DMS 273 treated with DMSO at 0.1 percent for 48 hours (cell line): Measurements from ENCODE around the gene RER1.

Experiments used
- DNase-seq: peaks from one replicate; lab custom pipeline; 2025; lab: John Stamatoyannopoulos, UW

The RER1 gene

GRCh38 chr1:2375923-2376260 is 15.7 kb upstream of the RER1 start:
- DNase-seq, result no peak

GRCh38 chr1:2376261-2376741 is 15.3 kb upstream of the RER1 start:
- DNase-seq, result no peak

GRCh38 chr1:2376931-2377672 is 14.5 kb upstream of the RER1 start:
- DNase-seq, result no peak

GRCh38 chr1:2377751-2378440 is 13.7 kb upstream of the RER1 start:
- no peak for DNase-seq

GRCh38 chr1:2378441-2378851 is 13.2 kb upstream of the RER1 start:
- no peak for DNase-seq

- DNase-seq, result no peak
Observed at GRCh38 chr1:2378956-2379732, 12.5 kb upstream of the RER1 start.

- no peak for DNase-seq
Observed at GRCh38 chr1:2379733-2380404, 11.8 kb upstream of the RER1 start.

GRCh38 chr1:2380816-2381591 is 10.6 kb upstream of the RER1 start:
- no peak for DNase-seq

- DNase-seq, result peak; percentile 12
Observed at GRCh38 chr1:2381741-2382620, 9.7 kb upstream of the RER1 start.

GRCh38 chr1:2382621-2383361 is 8.8 kb upstream of the RER1 start:
- no peak for DNase-seq

- DNase-seq, result no peak
Observed at GRCh38 chr1:2383576-2383975, 8.1 kb upstream of the RER1 start.

- no peak for DNase-seq
Observed at GRCh38 chr1:2384130-2384860, 7.3 kb upstream of the RER1 start.

GRCh38 chr1:2384941-2385481 is 6.6 kb upstream of the RER1 start:
- no peak for DNase-seq

- no peak for DNase-seq
Observed at GRCh38 chr1:2385606-2386280, 5.9 kb upstream of the RER1 start.

- no peak for DNase-seq
Observed at GRCh38 chr1:2386636-2387611, 4.7 kb upstream of the RER1 start.

- no peak for DNase-seq
Observed at GRCh38 chr1:2388004-2388913, 3.4 kb upstream of the RER1 start.
